GM06990 (cell line): ENCODE data around the gene RD3L.

Source experiments
- DNase-seq: peaks from one replicate; pipeline ENCODE4 v3.0.0-alpha.2; 2011; ENCODE audit not compliant: insufficient read length; ENCODE audit errors: extremely low read depth
- H3K27me3 ChIP-seq: replicated peaks from 2 replicates; pipeline ENCODE4 v1.6.0; 2011; ENCODE audit warnings: low read length; ENCODE audit not compliant: control insufficient read depth, insufficient read depth
- H3K36me3 ChIP-seq: 2 replicates; pipeline ENCODE4 v1.5.1; 2011; ENCODE audit warnings: low read length; ENCODE audit not compliant: control insufficient read depth, insufficient read depth
- H3K4me3 ChIP-seq: replicated peaks from 2 replicates; pipeline ENCODE4 v1.5.1; 2011; ENCODE audit warnings: low read depth, mild to moderate bottlenecking, control low read depth, low read length
- TF ChIP-seq, protein P1 (sequence below): IDR thresholded peaks from 2 replicates; pipeline ENCODE4 v1.5.1; 2011; ENCODE audit warnings: low read length, control low read depth, mild to moderate bottlenecking, inconsistent platforms; ENCODE audit not compliant: insufficient read depth, poor library complexity, severe bottlenecking

RD3L gene

DNA sequence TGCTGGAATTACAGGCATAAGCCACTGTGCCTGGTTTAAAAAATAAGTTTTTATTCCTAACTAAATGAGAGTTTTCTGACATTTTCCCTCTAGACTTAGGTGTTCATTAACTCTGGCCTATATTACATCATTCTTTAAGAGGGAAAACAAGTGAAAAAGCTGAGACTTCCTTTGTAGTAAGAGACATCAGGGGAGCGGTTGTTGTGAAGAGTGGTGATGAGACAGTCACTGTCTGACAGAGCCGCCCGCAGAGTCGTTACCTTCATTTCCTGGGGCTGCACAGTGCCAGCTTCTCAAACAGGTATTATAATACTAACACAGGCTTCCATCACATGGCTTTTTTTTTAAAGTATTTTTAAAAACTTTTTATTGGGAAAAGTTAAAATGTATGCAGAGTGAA, 33.7 kb downstream of the RD3L start:
- DNase-seq: no peak
- no peaks in the 10 kb centered on the region for H3K27me3 ChIP-seq
- no peak overlapping the region for H3K4me3 ChIP-seq
- peaks cover 12% of the 10 kb centered on the region for H3K36me3 ChIP-seq
- TF ChIP-seq, protein P1, sequence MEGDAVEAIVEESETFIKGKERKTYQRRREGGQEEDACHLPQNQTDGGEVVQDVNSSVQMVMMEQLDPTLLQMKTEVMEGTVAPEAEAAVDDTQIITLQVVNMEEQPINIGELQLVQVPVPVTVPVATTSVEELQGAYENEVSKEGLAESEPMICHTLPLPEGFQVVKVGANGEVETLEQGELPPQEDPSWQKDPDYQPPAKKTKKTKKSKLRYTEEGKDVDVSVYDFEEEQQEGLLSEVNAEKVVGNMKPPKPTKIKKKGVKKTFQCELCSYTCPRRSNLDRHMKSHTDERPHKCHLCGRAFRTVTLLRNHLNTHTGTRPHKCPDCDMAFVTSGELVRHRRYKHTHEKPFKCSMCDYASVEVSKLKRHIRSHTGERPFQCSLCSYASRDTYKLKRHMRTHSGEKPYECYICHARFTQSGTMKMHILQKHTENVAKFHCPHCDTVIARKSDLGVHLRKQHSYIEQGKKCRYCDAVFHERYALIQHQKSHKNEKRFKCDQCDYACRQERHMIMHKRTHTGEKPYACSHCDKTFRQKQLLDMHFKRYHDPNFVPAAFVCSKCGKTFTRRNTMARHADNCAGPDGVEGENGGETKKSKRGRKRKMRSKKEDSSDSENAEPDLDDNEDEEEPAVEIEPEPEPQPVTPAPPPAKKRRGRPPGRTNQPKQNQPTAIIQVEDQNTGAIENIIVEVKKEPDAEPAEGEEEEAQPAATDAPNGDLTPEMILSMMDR: no peak

DNA sequence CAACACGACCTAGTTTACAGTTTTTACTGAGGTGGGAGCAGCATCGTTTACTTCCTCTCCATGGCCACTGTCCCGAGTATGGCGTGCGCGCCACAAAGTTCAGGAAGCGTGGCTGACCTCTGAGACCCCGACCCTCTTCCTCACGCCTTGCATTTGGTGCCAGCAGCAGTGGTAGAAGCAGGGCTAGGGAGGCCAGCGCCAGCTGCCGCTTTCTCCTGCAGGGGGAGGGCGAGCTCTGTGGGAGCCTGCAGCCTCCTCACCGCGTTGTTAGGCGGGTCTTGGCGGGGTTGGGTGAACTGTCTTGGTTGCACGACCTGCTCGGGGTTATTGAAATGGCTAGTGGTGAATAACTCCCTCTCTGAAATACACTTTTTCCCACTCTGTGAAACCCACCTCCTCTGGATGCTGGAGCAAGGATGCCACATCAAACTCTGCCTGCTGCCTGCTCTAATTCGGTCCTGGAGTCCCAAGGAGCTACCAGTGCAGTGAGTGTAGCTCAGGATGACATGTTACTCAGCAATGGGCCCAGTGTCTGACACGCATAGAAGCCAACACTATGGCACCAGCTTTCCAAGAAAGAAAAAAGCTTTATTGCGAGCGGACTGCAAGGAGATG, 36.4 kb downstream of the RD3L start:
- Histone ChIP-seq H3K4me3 (no peak overlapping the region), H3K27me3 (no peaks in the 10 kb centered on the region), H3K36me3 (peaks cover under 1% of the 10 kb centered on the region)
- TF ChIP-seq, protein P1: peak; percentile 8
- no peak for DNase-seq

DNA sequence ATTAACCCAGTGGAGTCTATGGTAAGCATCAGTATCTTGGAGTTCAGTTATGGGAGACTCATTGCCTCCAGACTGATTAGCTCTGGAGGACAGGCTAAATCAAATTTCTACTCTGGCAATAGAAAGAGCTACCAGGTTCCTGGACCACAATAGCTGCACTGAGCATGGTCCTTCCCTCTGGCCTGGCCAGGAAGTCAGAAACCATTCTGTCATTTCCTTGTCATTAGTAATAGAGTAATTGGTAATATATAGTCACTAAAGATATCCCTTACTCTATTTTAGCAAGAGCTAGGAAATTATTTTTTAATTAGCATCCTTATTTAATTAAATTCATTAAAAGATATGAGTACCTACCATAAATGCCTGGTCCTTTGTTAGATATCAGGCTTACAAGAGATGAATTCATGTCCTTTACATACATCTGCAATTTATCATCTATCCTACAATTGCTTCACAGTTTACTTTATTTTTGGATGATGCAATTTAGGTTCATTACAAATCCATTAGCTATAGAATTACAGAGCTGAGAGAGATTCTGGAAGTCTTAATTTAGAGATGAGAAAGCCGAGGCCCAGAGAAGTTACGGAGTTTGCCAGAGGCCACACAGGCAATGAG, 37.7 kb downstream of the RD3L start:
- no peak overlapping the region for H3K4me3 ChIP-seq
- TF ChIP-seq, protein P1: no peak
- no peaks in the 10 kb centered on the region for H3K27me3 ChIP-seq
- no peak for DNase-seq
- no peaks in the 10 kb centered on the region; the same call in 1 of the 2 replicates for H3K36me3 ChIP-seq

DNA sequence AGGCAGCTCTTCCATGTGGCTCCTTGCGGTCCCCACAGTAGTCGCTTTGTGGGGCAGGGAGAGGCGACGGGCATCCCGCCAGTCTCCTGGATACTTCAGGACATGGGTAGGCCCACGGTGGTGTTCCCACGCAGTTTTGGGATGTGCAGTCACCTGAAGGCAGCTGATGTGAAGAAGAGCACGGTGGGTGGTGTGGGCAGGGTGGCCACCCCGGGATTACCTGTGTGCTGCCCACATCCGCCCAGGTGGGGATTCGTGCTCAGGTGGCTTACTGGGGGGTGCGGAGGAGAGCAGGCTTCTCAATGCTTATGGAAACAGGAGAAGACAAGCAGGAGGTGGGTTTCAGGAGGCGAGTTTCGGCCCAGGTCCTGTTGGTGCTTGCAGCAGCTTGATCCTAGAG, 42.5 kb downstream of the RD3L start:
- H3K4me3 ChIP-seq: no peak overlapping the region
- H3K27me3 ChIP-seq: no peaks in the 10 kb centered on the region
- H3K36me3 ChIP-seq: no peaks in the 10 kb centered on the region
- DNase-seq: no peak
- TF ChIP-seq, protein P1: no peak

DNA sequence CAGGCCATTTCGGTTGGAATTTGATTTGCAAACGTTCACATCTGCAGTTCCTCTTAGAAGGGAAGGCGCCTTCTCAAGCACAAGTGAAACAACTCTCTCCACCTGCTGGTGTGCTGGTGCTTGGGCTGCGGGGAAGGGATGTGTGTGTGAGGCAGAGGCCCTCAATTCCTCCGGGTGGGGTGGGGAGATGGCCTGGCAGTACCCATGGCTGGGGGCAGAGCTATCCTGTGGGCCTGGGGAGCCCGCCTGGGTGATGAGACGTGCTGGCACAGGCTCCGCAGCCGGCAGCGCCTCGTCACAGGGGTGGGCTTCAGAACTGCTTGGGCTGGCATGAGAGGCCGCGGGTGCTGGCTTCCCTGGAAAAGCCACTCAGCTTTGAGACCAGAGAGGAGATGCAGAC, 43.0 kb downstream of the RD3L start:
- DNase-seq: no peak
- no peaks in the 10 kb centered on the region; the same call in 1 of the 2 replicates for H3K27me3 ChIP-seq
- H3K36me3 ChIP-seq: no peaks in the 10 kb centered on the region
- no peak overlapping the region for H3K4me3 ChIP-seq
- TF ChIP-seq, protein P1: no peak
